K562 (cell line): Measurements from ENCODE around the gene SLC4A4. TPM values are rescaled to one million over a fixed set of nuclear protein-coding genes. Genes with fewer than 3 reads are reported as not detected.

Experiments used
- ATAC-seq: fragments of 200-7000 bp; cut with Tn5 transposase; 3 replicates; pipeline ENCODE4 v1.9.1; 2020; ENCODE audit warnings: moderate library complexity
- BruUV-seq: library from RNA; stranded (reverse); fragments of 400-500 nt; replicated peaks from 2 replicates; lab custom pipeline; 2021; lab: Mats Ljungman, UMichigan
- CTCF ChIA-PET: fragments of 300-600 bp; formaldehyde crosslinking; extraction: SDS; loops from one replicate; lab custom pipeline; 2021; ENCODE audit warnings: low intra/inter-chr PET ratio; lab: Yijun Ruan, JAX
- POLR2A ChIA-PET: fragments of 300-600, 350-650 bp; sonication (Branson Sonifier 250); formaldehyde crosslinking; extraction: SDS; loops from one replicate; lab custom pipeline; 2021; ENCODE audit warnings: antibody characterized with exemption, inconsistent platforms; lab: Yijun Ruan, JAX
- DNase-seq, 4 experiments: peaks; one replicate each; pipeline versions ENCODE4 v3.0.0 to v3.0.0-alpha.2; 2011 to 2018; ENCODE audit warnings: low spot score in 3 of 4, mixed read lengths in 3 of 4; ENCODE audit errors: extremely low read depth in 1 of 4
- FAIRE-seq: peaks from 2 replicates; lab custom pipeline; 2011; peaks lifted over from hg19 to GRCh38; lab: Jason Lieb, UNC
- H2AFZ ChIP-seq: 2 replicates; pipeline ENCODE4 v1.6.0; 2011; ENCODE audit warnings: low read depth, low read length, control low read depth, inconsistent platforms
- H3K27ac ChIP-seq: fragments of 200-600 bp; 3 replicates; pipeline ENCODE4 v1.8.0; 2011; ENCODE audit warnings: low read depth, mild to moderate bottlenecking, control low read depth, inconsistent platforms, low read length, moderate library complexity, mixed read lengths; ENCODE audit errors: extremely low read depth
- H3K27me3 ChIP-seq, 2 experiments: fragments of 300-600 bp in 1 of 2; 2 replicates in 1 of 2; 3 replicates in 1 of 2; pipeline versions ENCODE4 v1.6.0 to v1.8.0; 2011; ENCODE audit warnings: inconsistent platforms in 2 of 2, low read length in 2 of 2, mild to moderate bottlenecking in 1 of 2, mixed read lengths in 1 of 2, moderate library complexity in 1 of 2; ENCODE audit not compliant: control insufficient read depth in 2 of 2, insufficient read depth in 2 of 2
- H3K36me3 ChIP-seq: fragments of 300-600 bp; 3 replicates; pipeline ENCODE4 v1.8.0; 2011; ENCODE audit warnings: mild to moderate bottlenecking, low read length, inconsistent platforms; ENCODE audit not compliant: control insufficient read depth, insufficient read depth
- H3K4me1 ChIP-seq, 2 experiments: fragments of 200-600 bp in 1 of 2; replicated peaks in 1 of 2; 2 replicates in 1 of 2; 3 replicates in 1 of 2; pipeline versions ENCODE4 v1.5.1 to v1.8.0; 2011; ENCODE audit warnings: inconsistent platforms in 2 of 2, low read length in 2 of 2, mild to moderate bottlenecking in 1 of 2, mixed read lengths in 1 of 2, moderate library complexity in 1 of 2; ENCODE audit not compliant: control insufficient read depth in 2 of 2, insufficient read depth in 2 of 2
- H3K4me2 ChIP-seq: 2 replicates; pipeline ENCODE4 v1.6.1; 2011; ENCODE audit warnings: low read length, control low read depth, inconsistent platforms, mixed read lengths; ENCODE audit not compliant: insufficient read depth
- H3K4me3 ChIP-seq: fragments of 200-600 bp; sonication (generic), shearing (Covaris generic); 2 replicates; pipeline ENCODE4 v1.5.1; 2016; ENCODE audit warnings: control low read depth, inconsistent platforms
- H3K79me2 ChIP-seq: fragments of 200-600 bp; 3 replicates; pipeline ENCODE4 v1.8.0; 2011; ENCODE audit warnings: low read length, inconsistent platforms; ENCODE audit not compliant: control insufficient read depth, insufficient read depth
- H3K9ac ChIP-seq, 2 experiments: 2 replicates each; pipeline versions ENCODE4 v1.6.0 to v1.6.1; 2011; ENCODE audit warnings: low read depth in 2 of 2, low read length in 2 of 2, control low read depth in 1 of 2, inconsistent platforms in 1 of 2, mild to moderate bottlenecking in 1 of 2, mixed read lengths in 1 of 2; ENCODE audit not compliant: insufficient read depth in 1 of 2
- H3K9me1 ChIP-seq: one replicate; pipeline ENCODE4 v1.6.0; 2011; ENCODE audit warnings: inconsistent platforms, mild to moderate bottlenecking, low read length, moderate library complexity; ENCODE audit not compliant: control insufficient read depth, insufficient read depth
- H3K9me3 ChIP-seq: replicated peaks from 2 replicates; pipeline ENCODE4 v1.5.1; 2011; ENCODE audit warnings: low read depth, low read length, inconsistent platforms; ENCODE audit not compliant: control insufficient read depth, insufficient read depth
- H4K20me1 ChIP-seq: replicated peaks from 2 replicates; pipeline ENCODE4 v1.6.1; 2011; ENCODE audit warnings: low read length, inconsistent platforms, mixed read lengths; ENCODE audit not compliant: control insufficient read depth, insufficient read depth
- BRCA1 ChIP-seq, 2 experiments: fragments of 450-650 bp in 1 of 2; sonication (generic) in 1 of 2; formaldehyde crosslinking in 1 of 2; IDR thresholded peaks; 2 replicates each; pipeline versions ENCODE4 v1.5.0 to v1.6.1; 2017 to 2020; ENCODE audit warnings: mild to moderate bottlenecking in 1 of 2, missing genetic modification reagents in 1 of 2
- C11orf30 ChIP-seq: fragments of 450-650 bp; IDR thresholded peaks from 2 replicates; pipeline ENCODE4 v1.6.1; 2016; ENCODE audit warnings: low read depth, mild to moderate bottlenecking
- CHCHD3 ChIP-seq: fragments of 250-450 bp; sonication (Bioruptor Pico); IDR thresholded peaks from 2 replicates; pipeline ENCODE4 v2.1.2; 2022; ENCODE audit warnings: mild to moderate bottlenecking
- EP300 ChIP-seq: IDR thresholded peaks from 2 replicates; pipeline ENCODE4 v1.6.1; 2012; ENCODE audit warnings: low read length, improper control_type of control experiment
- GABPB2 ChIP-seq: fragments of 250-450 bp; sonication (Bioruptor Pico); conservative IDR thresholded peaks from 2 replicates; pipeline ENCODE4 v1.5.1; 2021; ENCODE audit warnings: mild to moderate bottlenecking
- HLTF ChIP-seq: fragments of 450-650 bp; IDR thresholded peaks from 2 replicates; pipeline ENCODE4 v1.6.1; 2016
- MCM7 ChIP-seq, 2 experiments: fragments of 450-650 bp; IDR thresholded peaks; 2 replicates each; pipeline ENCODE4 v1.6.1; 2016 to 2018
- PURB ChIP-seq: sonication (generic); formaldehyde crosslinking; IDR thresholded peaks from 2 replicates; pipeline ENCODE4 v1.9.0; 2021; ENCODE audit warnings: low read depth, mild to moderate bottlenecking, missing genetic modification reagents
- TARDBP ChIP-seq: fragments of 450-650 bp; IDR thresholded peaks from 2 replicates; pipeline ENCODE4 v1.6.1; 2016
- TGIF2 ChIP-seq: sonication (generic); formaldehyde crosslinking; IDR thresholded peaks from 2 replicates; pipeline ENCODE4 v1.8.1; 2022; ENCODE audit warnings: mild to moderate bottlenecking, missing genetic modification reagents, moderate library complexity
- ZNF146 ChIP-seq: IDR thresholded peaks from one replicate; pipeline ENCODE4 v1.6.1; 2018; ENCODE audit warnings: missing compliant biosample characterization; ENCODE audit not compliant: unreplicated experiment
- ZNF274 ChIP-seq: IDR thresholded peaks from 2 replicates; pipeline ENCODE4 v1.6.1; 2011; ENCODE audit warnings: low read depth, mild to moderate bottlenecking, low read length, moderate library complexity, borderline replicate concordance
- ZNF76 ChIP-seq: fragments of 250-450 bp; sonication (Bioruptor Pico); IDR thresholded peaks from 2 replicates; pipeline ENCODE4 v1.4.0; 2020; ENCODE audit warnings: mild to moderate bottlenecking, moderate library complexity, borderline replicate concordance
- in situ Hi-C: fragments of 300-500 bp; cut with MboI; formaldehyde crosslinking; loops from 4 replicates; pipeline ENCODE4 v1.15.0; 2018; ENCODE audit warnings: inconsistent platforms, mixed read lengths
- intact Hi-C: fragments of 100-400 bp; cut with micrococcal nuclease; formaldehyde crosslinking; loops from 2 replicates; pipeline ENCODE4 v1.14.2; 2022
- polyA plus RNA-seq, 8 experiments: library from polyadenylated mRNA; depleted of rRNA in 4 of 8; stranded (reverse) in 5 of 8; unstranded in 3 of 8; fragments of >200 nt; fragmentation: Nextera tagmentation in 2 of 8; fragmentation: Illumina TruSeq in 1 of 8; extraction: Ambion mirVana in 2 of 8; extraction: Trizol in 1 of 8; gene quantifications; 2 replicates each; pipeline versions ENCODE4 v1.2.1 to v1.2.3, GENCODE V29; 2011 to 2014; ENCODE audit warnings: inconsistent platforms in 1 of 8, missing spikeins in 1 of 8
- total RNA-seq, 7 experiments: library from RNA; depleted of rRNA in 6 of 7; stranded (reverse); fragments of >200 nt in 6 of 7; fragmentation: Illumina TruSeq in 2 of 7; extraction: Trizol in 2 of 7; gene quantifications; 2 replicates each; pipeline versions ENCODE4 v1.2.1 to v1.2.3, GENCODE V29; 2011 to 2021; ENCODE audit warnings: low replicate concordance in 1 of 7
- TF ChIP-seq, protein P1 (sequence below): IDR thresholded peaks from 2 replicates; pipeline ENCODE4 v1.6.1; 2011; ENCODE audit not compliant: insufficient read length; ENCODE audit errors: extremely low read depth
- TF ChIP-seq, protein P2 (sequence below): IDR thresholded peaks from 2 replicates; pipeline ENCODE4 v1.6.1; 2011; ENCODE audit warnings: borderline replicate concordance, low read depth, mild to moderate bottlenecking, moderate library complexity, low read length; ENCODE audit not compliant: insufficient read depth, poor library complexity, severe bottlenecking

The SLC4A4 gene
- total and polyA plus RNA-seq, 9 of the 15 experiments (the other 6 are each of a cell fraction or from before 2014, with no cell fraction given): 0.01 to 0.18 (median 0.07) TPM; not detected in 2

DNA sequence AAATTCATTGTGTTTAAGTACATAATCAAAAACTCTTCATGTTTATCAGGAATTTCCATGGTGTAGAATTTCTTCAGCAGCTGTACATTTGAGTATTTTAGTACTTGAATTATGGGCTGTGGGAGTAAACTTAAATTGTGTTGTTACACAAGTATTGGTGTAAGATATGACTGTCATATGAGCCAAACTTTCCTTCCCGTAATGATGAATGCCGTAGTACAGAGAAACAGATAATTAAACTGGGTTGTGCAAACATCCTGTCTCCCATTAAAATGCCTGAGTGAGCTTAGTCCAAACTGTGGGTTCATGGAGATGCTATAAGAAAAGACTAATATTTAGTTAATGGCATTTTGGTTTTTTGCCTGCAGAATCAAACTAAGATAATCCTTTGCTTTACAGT lies 159.2 kb downstream of the SLC4A4 start (continued):
- TF ChIP-seq PURB: no peak
- no peak for TF ChIP-seq HLTF

DNA sequence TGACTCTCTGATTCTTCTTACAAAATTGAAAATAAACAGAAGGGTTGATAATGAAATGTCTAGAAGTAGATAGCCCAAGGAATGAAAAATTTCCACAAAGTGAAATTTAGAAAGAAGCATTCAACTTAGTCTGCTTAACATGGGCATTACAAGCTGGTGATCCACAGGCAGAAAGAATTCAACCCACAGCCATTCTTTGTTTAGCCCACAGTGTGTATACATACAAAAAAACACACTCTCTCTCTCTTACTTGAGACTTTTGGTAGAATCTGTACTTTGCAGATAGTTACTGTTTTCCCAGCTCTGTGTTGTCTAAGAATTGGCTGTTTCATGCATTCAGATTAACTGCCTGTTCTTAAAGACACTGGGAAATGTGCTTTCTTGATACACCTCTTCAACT lies 159.8 kb downstream of the SLC4A4 start:
- H3K4me2 ChIP-seq: no peak overlapping the region
- H3K27ac ChIP-seq: no peak overlapping the region
- ChIA-PET POLR2A (interaction anchor here (0.5 kb wide), 1 partner anchor 861 kb away, joined by 4 read pairs; no protein-coding TSS in a partner anchor), CTCF (no interaction called here)
- no peak overlapping the region for H2AFZ ChIP-seq
- no peaks in the 10 kb centered on the region for H3K36me3 ChIP-seq
- no peaks in the 10 kb centered on the region for H3K9me1 ChIP-seq
- H3K4me1 ChIP-seq: no peaks in the 10 kb centered on the region
- no peak for ATAC-seq
- BruUV-seq: no TSS peak
- no peak for FAIRE-seq
- H3K4me3 ChIP-seq: no peak overlapping the region
- intact Hi-C loops (no loop called here), in situ Hi-C loops (no loop called here)
- no peaks in the 10 kb centered on the region for H3K9me3 ChIP-seq
- no peak overlapping the region for H3K9ac ChIP-seq
- no peak for DNase-seq
- H3K27me3 ChIP-seq: no peaks in the 10 kb centered on the region
- H3K79me2 ChIP-seq: no peaks in the 10 kb centered on the region
- no peaks in the 10 kb centered on the region for H4K20me1 ChIP-seq
- TF ChIP-seq BRCA1 (IDR thresholded peaks at IDR 0.05) (no peak), BRCA1 (CRISPR knock-in tag; IDR thresholded peaks at IDR 0.05) (no peak), EP300 (no peak), ZNF274 (no peak), CHCHD3 (CRISPR knock-in tag) (no peak), TARDBP (no peak), ZNF76 (no peak), C11orf30 (no peak), MCM7 (IDR thresholded peaks at IDR 0.05) (no peak), GABPB2 (CRISPR knock-in tag) (no peak), TGIF2 (CRISPR knock-in tag) (no peak), ZNF146 (no peak)
- TF ChIP-seq, protein P1, sequence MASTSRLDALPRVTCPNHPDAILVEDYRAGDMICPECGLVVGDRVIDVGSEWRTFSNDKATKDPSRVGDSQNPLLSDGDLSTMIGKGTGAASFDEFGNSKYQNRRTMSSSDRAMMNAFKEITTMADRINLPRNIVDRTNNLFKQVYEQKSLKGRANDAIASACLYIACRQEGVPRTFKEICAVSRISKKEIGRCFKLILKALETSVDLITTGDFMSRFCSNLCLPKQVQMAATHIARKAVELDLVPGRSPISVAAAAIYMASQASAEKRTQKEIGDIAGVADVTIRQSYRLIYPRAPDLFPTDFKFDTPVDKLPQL: no peak
- TF ChIP-seq, protein P2, sequence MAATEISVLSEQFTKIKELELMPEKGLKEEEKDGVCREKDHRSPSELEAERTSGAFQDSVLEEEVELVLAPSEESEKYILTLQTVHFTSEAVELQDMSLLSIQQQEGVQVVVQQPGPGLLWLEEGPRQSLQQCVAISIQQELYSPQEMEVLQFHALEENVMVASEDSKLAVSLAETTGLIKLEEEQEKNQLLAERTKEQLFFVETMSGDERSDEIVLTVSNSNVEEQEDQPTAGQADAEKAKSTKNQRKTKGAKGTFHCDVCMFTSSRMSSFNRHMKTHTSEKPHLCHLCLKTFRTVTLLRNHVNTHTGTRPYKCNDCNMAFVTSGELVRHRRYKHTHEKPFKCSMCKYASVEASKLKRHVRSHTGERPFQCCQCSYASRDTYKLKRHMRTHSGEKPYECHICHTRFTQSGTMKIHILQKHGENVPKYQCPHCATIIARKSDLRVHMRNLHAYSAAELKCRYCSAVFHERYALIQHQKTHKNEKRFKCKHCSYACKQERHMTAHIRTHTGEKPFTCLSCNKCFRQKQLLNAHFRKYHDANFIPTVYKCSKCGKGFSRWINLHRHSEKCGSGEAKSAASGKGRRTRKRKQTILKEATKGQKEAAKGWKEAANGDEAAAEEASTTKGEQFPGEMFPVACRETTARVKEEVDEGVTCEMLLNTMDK: no peak
